GM12891 (cell line): ENCODE results near the gene SNX24.

Source experiments
- POLR2A ChIP-seq: IDR thresholded peaks from 2 replicates; pipeline ENCODE4 v1.6.1; 2011; ENCODE audit warnings: low read depth, low read length, control low read depth
- POLR2AphosphoS5 ChIP-seq: IDR thresholded peaks from 2 replicates; pipeline ENCODE4 v1.6.1; 2011; ENCODE audit warnings: low read depth, low read length, control low read depth
- SPI1 ChIP-seq: IDR thresholded peaks from 2 replicates; pipeline ENCODE4 v1.6.1; 2011; ENCODE audit warnings: low read depth, low read length, control low read depth

GRCh38 chr5:122937914-122938313, 92.5 kb downstream of the SNX24 start:
- TF ChIP-seq POLR2AphosphoS5 (no peak), POLR2A (no peak), SPI1 (no peak)
